Motor neuron (in vitro differentiated cells): ENCODE results near the gene IQSEC1. TPM values are rescaled to one million over a fixed set of nuclear protein-coding genes. Genes with fewer than 3 reads are reported as not detected.

Source experiments
- ATAC-seq, 8 experiments: fragments of 200-7000 bp; cut with Tn5 transposase; replicated peaks in 6 of 8; 2 replicates each; pipeline ENCODE4 v1.8.0; 2021; ENCODE audit warnings: mild to moderate bottlenecking in 8 of 8, moderate library complexity in 8 of 8
- H3K27ac ChIP-seq, 2 donors: fragments of 250-450 bp; sonication (Bioruptor Pico); 2 replicates each; pipeline ENCODE4 v1.9.0; 2021; ENCODE audit warnings: antibody characterized with exemption in 2 of 2, mild to moderate bottlenecking in 2 of 2, moderate library complexity in 1 of 2
- H3K4me1 ChIP-seq, 2 donors: fragments of 250-450 bp; sonication (Bioruptor Pico); replicated peaks in 1 of 2; 2 replicates each; pipeline ENCODE4 v1.6.1; 2021; ENCODE audit warnings: antibody characterized with exemption in 2 of 2, mild to moderate bottlenecking in 2 of 2, moderate library complexity in 1 of 2
- H3K4me3 ChIP-seq, 5 donors: fragments of 250-450 bp; sonication (Bioruptor Pico); 2 replicates each; pipeline ENCODE4 v1.9.0; 2021; ENCODE audit warnings: antibody characterized with exemption in 5 of 5, mild to moderate bottlenecking in 5 of 5, moderate library complexity in 4 of 5
- WGBS, 10 experiments: fragments of 450-650 bp; shearing (Covaris generic); methylation state at CpG; one replicate each; pipeline ENCODE4 v1.0.0; 2022; 5-methylcytosine and 5-hydroxymethylcytosine counted together
- in situ Hi-C, 9 experiments: fragments of 400-800 bp; cut with MboI; loops; one replicate each; pipeline ENCODE4 v1.15.0; 2021; ENCODE audit warnings: low sequenced_read_pairs in 9 of 9, low pct_unique_long_range_greater_than_20kb in 2 of 9; ENCODE audit not compliant: unreplicated experiment in 9 of 9
- total RNA-seq, 8 experiments: library from RNA; unstranded; fragments of 300-600 nt; gene quantifications; 2 replicates each; pipeline versions ENCODE4 v1.2.3 to v1.2.4, GENCODE V29; 2022

The IQSEC1 gene
- total RNA-seq, 8 experiments from 2014 or later = 12.2 to 25.9 (median 18.3) TPM

DNA sequence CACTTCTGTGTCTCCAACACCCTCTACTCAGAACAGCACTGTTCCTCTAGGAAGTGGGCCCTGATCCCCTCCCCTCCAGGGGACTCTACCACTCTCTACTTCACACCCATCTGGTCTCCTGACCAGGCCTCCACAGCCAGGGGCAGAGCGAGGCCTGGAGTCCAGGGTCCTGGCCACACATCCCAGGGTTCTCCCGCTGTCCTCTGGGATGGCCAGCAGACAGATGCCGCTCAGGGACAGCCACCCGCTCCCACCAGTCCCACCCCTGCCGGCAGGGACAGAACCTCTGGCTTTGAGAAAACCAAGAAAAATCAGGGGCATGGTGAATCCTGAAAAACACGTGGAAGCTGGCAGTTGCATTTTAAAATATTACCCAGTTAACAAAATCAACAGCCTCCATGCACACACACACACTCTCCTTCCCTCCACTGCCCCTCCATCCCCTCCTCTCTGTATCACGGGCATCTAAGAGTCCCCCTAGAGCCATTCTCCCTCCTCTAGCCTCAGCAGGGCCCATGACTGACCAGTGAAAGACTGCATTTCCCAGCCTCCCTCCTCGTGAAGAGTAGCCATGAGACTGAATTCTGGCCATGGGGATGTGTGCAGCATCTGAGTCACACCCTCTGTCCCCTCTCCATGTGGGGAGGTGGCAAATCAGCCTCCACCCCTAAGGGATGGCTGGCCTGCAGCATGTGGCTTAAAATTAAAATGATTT, 32.1 kb upstream of the IQSEC1 start:
- peaks cover 18 to 33% of the 10 kb centered on the region in 2 donors for H3K4me1 ChIP-seq
- H3K4me3 ChIP-seq = no peak overlapping the region
- in situ Hi-C loops = loop anchor here in 1 of 9 experiments (10.0 kb wide), 1 partner anchor 349 kb away; no protein-coding TSS in a partner anchor
- H3K27ac ChIP-seq = no peak overlapping the region
- 33 to 100% (median 80%) methylated on average over 1 to 2 of the region's 8 CpGs; no CpG with 5 or more reads in 5 of the 10 experiments for WGBS, 10 experiments
- peak in 6 of 8 experiments; percentile 10 to 61 (median 42) for ATAC-seq

DNA sequence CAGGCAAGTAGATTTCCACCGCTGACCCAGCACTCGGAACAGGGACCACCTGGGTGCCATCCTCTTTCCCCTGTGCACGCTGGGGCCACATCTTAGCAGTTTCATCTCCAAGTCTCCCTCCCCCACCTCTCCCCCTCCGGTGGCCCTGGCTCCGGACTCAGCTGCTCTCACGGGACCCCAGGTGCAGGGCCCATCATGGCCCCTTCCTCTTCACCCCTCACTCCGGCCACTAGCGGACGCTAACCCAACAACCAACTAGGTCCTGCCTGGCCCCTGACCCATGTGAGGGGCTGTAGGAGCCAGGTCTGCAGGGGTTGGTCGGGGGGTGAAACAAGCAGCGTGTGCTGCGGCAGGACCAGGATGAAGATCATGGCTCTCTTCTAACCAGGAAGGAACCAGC, 31.3 kb upstream of the IQSEC1 start:
- Histone ChIP-seq H3K4me3 (no peak overlapping the region), H3K4me1 (peaks cover 13 to 31% of the 10 kb centered on the region in 2 donors), H3K27ac (no peak overlapping the region)
- WGBS, 10 experiments = 54 to 90% (median 80%) methylated on average over 1 to 4 of the region's 12 CpGs; no CpG with 5 or more reads in 7 of the 10 experiments
- ATAC-seq = no peak
- in situ Hi-C loops = loop anchor here in 1 of 9 experiments (10.0 kb wide), 1 partner anchor 350 kb away; no protein-coding TSS in a partner anchor

DNA sequence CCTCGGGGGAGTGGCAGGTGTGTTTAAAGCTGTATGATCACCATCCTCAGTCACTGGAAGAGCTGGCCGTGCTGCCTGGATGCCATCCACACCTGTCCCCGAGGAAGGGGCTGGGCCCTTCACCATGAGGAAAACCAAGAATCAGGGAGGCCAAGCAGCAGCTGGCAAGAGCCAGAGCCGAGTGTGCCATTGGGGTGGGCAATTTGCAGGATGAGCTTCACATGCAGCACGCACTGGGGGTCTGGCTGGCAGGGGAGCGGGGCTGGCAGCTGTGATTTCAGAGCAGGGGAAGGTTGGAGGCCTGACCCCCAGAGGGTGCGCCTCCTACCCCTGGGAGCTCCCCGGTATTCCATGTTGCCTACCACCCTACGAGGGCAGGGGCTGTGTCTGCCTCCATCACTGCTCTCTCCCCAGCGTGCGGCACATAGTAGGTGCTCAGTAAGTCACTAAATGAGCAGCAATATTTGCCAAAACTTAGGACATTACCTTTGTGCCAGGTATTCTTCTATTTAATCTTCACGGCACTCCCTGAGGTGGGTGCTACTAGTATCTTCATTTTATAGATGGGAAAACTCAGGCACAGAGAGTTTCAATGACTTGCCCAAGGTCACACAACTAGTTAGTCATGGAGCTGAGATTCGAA, 30.3 kb upstream of the IQSEC1 start:
- ATAC-seq = no peak
- peaks cover 13 to 31% of the 10 kb centered on the region in 2 donors for H3K4me1 ChIP-seq
- in situ Hi-C loops = loop anchor here in 1 of 9 experiments (10.0 kb wide), 1 partner anchor 351 kb away; no protein-coding TSS in a partner anchor
- no peak overlapping the region for H3K4me3 ChIP-seq
- peak overlapping the region; percentile 27 to 41 for H3K27ac ChIP-seq
- 68 to 100% (median 92%) methylated on average over 1 to 5 of the region's 13 CpGs; no CpG with 5 or more reads in 4 of the 10 experiments for WGBS, 10 experiments

DNA sequence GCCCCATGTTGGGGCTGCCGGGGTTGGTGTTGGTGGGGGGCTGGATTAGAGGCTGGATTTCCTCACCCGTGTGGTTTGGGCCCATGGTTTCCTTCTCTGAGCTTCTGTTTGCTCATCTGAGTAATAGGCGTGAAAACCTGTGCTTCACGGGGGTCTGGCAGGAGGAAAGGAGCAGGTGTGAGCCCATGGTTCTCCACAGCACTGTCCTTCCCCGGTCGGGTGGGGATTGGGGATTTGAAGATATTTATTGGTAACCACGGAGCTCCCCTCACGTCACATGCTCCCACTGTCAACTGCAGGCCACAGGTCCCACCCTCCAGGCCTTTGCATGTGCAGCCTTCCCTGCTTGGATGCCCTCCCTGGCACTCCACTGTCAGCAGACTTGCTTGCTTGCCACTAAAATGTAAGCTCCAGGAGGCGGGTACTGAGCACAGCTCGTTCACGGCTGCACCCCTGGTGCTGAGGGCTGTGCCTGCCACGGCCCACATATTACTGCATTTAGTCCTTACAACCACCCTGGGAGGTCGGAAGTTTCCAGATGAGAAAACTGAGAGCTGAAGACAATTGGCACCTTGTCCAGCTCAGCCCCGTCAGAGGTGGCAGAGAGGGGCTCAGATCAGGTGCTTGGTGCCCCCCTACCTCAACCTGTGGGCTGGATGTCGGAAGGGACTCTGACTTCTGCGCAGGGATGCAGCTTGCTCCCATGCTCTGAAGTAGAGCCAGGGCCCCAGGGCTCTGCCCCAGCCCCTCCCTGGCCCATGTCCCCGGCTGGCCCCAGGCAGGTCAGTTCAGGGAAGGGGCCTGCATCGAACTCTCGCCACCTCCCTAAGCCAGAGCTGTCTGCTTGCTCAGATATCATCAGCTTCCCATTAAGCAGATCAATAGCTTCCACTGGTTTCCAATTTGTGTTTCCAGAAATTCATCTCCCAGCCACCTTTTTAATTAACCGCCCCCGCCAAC, 29.4 kb upstream of the IQSEC1 start:
- in situ Hi-C loops = loop anchor here in 1 of 9 experiments (10.0 kb wide), 1 partner anchor 352 kb away; no protein-coding TSS in a partner anchor
- H3K4me1 ChIP-seq = peaks cover 18 to 32% of the 10 kb centered on the region in 2 donors
- peak overlapping the region in 1 of 2 donors; percentile 41 for H3K27ac ChIP-seq
- WGBS, 10 experiments = 25 to 83% (median 76%) methylated on average over 1 to 7 of the region's 21 CpGs; no CpG with 5 or more reads in 2 of the 10 experiments
- peak in 4 of 8 experiments; percentile 27 to 62 (median 40) for ATAC-seq
- H3K4me3 ChIP-seq = no peak overlapping the region

DNA sequence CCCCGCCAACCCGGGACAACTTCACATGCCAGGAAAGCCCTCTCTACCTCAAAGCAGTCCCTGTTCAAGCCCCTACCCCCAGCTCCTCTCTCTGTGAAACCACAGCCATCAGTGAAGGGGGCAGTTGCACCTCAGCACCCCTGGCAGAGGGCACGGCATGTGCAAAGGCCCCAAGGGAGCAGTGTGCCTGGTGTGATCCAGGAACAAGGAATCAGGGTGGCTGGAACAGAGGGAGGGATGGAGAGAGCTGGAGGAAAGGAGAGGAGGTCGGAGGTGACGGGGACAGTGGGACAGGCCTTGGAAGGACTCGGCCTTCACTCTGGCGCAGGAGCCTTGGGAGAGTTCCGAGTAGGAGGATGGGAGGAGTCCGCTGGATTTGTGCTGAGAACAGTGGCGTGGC, 26.5 kb upstream of the IQSEC1 start:
- Histone ChIP-seq H3K4me3 (no peak overlapping the region), H3K4me1 (peaks cover 33 to 54% of the 10 kb centered on the region in 2 donors), H3K27ac (no peak overlapping the region)
- ATAC-seq = no peak
- 80 to 100% (median 100%) methylated on average over 1 to 6 of the region's 10 CpGs; no CpG with 5 or more reads in 5 of the 10 experiments for WGBS, 10 experiments
- in situ Hi-C loops = loop anchor here in 7 of 9 experiments (10.0 to 25.0 kb wide), 3 partner anchors 355 to 538 kb away; no protein-coding TSS in a partner anchor

DNA sequence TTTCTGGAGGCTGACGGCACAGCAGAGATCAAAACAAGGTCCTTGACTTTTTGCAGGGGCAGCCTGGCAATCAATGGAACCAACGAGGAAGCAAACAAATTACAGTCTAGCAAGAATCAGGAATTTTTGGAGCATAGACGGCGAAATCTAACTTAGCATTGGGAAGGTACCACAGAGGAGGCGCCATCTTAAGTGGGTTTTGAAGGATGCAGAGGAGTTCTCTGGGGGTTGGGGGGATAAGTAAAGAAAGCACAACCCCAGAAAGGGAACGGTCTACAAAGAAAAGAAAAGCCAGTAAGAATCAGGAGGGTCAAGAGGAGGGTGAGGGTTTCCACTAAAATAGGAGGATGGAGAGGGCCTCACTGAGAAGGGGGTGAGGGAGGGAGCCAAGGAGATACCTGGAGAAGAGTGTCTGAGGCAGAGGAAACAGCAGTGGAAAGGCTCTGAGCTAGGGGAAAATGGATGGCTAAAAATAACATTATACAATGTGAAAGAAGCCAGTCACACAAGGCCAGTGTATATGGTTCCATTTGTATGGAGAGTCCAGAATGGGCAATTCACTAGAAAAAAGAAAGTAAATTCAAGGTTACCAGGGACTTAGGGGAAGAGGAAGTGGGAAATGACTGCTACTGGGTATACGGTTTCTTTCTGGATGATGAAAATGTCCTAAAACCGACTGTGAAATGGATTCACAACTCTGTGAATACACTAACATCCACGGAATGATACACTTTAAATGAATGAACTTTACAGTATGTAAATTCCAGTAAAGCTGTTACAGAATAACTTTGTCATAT, 25.2 kb upstream of the IQSEC1 start:
- Histone ChIP-seq H3K4me1 (peaks cover 34 to 58% of the 10 kb centered on the region in 2 donors), H3K27ac (no peak overlapping the region), H3K4me3 (no peak overlapping the region)
- WGBS, 10 experiments = 60 to 93% (median 78%) methylated on average over 3 to 9 of the region's 9 CpGs; no CpG with 5 or more reads in 1 of the 10 experiments
- in situ Hi-C loops = loop anchor here in 6 of 9 experiments (25.0 kb wide), 2 partner anchors 364 to 539 kb away; no protein-coding TSS in a partner anchor
- no peak for ATAC-seq

DNA sequence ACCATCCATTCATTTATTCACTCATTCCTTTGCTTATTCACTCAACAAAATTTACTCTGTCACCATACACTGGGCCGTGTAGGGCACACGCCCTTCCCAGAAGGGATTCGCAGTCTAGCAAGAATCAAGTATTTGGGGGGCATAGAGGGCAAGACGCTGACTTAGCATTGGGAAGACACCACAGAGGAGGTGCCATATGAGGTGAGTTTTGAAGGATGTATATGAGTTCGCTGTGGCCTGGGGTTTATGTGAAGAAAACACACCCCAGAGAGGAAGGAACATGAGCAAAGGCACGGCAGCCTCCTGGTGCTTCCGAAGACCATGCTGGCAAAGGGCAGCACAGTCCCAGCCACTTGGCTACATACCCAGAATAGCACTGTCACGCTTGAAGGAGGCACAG, 23.1 kb upstream of the IQSEC1 start:
- in situ Hi-C loops = loop anchor here in 6 of 9 experiments (25.0 kb wide), 2 partner anchors 366 to 541 kb away; no protein-coding TSS in a partner anchor
- peaks cover 38 to 43% of the 10 kb centered on the region in 2 donors for H3K4me1 ChIP-seq
- peak overlapping the region; percentile 76 to 80 for H3K27ac ChIP-seq
- ATAC-seq = peak in 2 of 8 experiments; percentile 12 to 32
- H3K4me3 ChIP-seq = no peak overlapping the region
- WGBS, 10 experiments = 27 to 100% (median 94%) methylated on average over 2 to 6 of the region's 8 CpGs; no CpG with 5 or more reads in 2 of the 10 experiments

DNA sequence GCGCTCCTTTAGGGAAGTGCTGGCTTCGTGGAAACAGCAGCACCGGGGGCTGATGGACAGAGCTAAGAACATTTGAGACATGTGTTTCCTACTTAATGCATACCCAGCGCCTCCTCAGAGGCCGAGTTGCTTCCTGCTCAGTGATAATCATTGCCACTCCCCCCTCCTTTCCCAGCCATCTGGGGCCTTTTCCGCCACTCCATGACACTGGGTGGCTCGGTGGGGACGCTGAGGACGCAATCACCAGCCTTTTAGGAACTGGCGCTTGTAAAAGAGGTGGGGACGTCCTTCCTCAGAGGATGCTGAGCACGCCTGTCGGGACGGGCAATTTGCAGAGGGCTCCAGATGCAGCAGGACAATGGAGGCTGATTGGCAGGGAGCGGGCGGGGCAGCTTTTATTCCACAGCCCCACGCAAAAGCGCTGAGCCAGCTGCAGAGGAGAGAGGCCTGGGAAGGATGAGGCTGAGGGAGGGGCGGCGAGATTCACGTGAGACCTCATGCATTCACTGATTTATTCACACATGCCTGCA, 22.2 kb upstream of the IQSEC1 start:
- Histone ChIP-seq H3K4me3 (no peak overlapping the region), H3K4me1 (peaks cover 35 to 36% of the 10 kb centered on the region in 2 donors), H3K27ac (peak overlapping the region; percentile 76 to 80)
- in situ Hi-C loops = loop anchor here in 6 of 9 experiments (25.0 kb wide), 2 partner anchors 367 to 542 kb away; no protein-coding TSS in a partner anchor
- 0 to 42% (median 16%) methylated on average over 3 to 9 of the region's 21 CpGs; no CpG with 5 or more reads in 6 of the 10 experiments for WGBS, 10 experiments
- peak; percentile 72 to 88 (median 84) for ATAC-seq

DNA sequence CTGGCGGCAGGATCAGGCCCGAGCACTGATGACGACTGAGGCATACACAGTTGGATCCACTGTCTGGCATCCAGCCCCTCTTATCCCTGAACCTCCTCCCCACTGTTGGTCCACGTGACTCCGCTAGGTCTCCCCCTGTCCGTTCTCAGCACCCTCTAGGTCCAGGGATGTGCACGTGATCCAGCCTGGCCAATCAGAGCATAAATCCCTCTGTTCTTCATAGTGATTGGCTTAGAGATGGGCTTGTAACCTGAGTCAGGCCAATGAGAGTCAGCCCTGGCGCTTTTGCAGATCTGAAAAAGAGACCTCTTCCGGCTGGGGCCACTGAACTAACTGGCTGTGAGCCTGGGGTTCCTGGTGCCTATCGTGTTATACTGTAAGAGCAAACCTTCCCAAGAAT, 20.5 kb upstream of the IQSEC1 start:
- peak in 1 of 8 experiments; percentile 2 for ATAC-seq
- 50 to 100% (median 67%) methylated on average over 1 to 5 of the region's 10 CpGs; no CpG with 5 or more reads in 5 of the 10 experiments for WGBS, 10 experiments
- H3K27ac ChIP-seq = no peak overlapping the region
- H3K4me3 ChIP-seq = no peak overlapping the region
- H3K4me1 ChIP-seq = peaks cover 35 to 36% of the 10 kb centered on the region in 2 donors
- in situ Hi-C loops = loop anchor here in 6 of 9 experiments (25.0 kb wide), 2 partner anchors 369 to 544 kb away; no protein-coding TSS in a partner anchor

DNA sequence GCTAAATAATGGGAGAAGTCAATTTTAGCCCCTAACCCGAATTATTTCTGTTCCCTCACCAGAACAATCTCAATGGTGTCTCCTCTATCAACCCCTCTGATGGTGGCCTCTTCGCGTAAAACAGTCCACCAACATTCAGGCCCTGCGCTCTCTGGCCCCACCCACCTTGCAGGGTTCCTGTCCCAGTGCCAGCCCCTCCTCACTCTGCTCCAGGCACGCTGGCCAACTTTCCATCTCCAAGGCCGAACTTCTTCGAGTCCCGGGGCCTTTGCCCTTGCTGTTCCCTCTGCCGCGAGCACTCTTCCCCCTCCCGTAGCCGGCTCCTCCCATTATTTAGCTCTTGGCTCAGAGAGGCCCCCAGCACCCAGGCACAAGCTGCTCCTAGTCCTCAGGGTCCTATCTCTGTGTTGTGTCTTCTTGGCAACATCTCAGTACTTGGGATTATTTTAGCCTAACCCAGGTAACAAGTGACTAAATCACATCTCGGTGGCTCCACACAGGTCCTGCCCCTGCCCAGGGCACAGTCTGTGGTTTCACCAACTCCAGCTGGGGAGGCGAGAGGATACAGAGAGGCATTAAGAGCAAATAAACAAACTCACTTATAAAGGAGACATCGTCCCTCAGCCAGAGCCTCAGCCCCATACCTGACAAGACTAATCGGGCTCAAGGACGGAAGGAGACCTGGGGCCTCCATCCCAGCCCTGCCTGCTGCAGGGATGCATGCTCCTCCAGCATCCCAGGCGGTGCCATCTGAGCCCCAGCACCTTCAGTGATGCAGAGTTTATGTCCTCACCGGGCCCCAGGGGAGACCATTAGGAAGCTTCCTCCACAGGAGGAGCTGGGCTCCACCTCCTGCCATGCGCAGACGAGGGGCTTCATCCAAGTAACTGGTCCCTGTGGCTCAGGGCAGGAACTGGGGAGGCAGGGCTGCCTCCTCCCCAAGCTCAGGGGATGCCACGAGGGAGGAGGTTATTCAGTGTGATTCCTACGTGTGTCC, 19.7 kb upstream of the IQSEC1 start:
- in situ Hi-C loops = loop anchor here in 6 of 9 experiments (25.0 kb wide), 2 partner anchors 369 to 544 kb away; no protein-coding TSS in a partner anchor
- Histone ChIP-seq H3K4me1 (peaks cover 35 to 39% of the 10 kb centered on the region in 2 donors), H3K4me3 (no peak overlapping the region), H3K27ac (no peak overlapping the region)
- 40 to 100% (median 67%) methylated on average over 1 to 16 of the region's 23 CpGs; no CpG with 5 or more reads in 4 of the 10 experiments for WGBS, 10 experiments
- ATAC-seq = peak in 1 of 8 experiments; percentile 6
